Hepatic stellate cell (primary cell): Measurements from ENCODE around the gene IKZF4.
"Not testable (repeated sequence)": the region's sequence is repeated elsewhere in the genome, so short reads cannot be mapped to it uniquely, and the experiment has no call there.

Experiments used
- DNase-seq: peaks from one replicate; pipeline ENCODE4 v3.0.0; 2011; ENCODE audit warnings: low spot score

The IKZF4 gene

DNA sequence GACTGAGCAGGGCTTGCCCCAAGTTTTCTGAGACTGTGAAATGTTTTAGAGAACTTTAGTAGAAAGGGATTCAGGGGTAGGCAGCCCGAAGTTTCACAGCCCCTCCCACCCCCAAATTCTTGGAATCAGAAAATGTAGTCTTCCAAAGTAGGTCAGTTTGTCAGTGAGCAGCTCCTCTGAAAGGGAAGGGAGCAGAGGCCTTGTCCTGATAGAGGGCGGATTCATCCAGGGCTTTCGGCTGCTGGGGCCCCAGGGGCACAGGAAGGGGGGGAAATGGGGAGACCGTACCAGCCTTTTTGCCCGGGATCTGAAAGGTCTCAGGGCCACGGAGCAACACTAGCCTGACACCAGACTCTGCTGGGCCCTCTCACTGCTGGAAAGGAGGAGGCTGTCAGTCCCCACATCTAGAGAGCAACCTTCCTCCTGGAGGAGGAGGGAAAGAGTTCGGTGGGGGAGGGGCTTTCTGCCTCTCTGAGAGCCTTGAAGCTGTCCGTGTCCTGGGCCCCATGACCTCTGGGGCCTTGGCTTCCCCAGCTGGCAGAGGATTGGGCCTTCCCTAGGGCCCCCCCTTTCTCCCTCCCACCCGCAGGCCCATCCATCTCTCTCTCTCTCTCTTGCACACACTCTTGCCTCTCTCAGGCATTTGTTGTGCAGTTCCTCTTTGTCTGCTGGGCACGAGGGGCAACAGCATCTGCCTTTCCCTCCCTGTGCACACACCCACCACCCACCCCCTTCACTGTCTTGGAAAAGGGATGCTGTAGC, at the start of gene IKZF4:
Gene IKZF4 (plus strand): TSS at position 621 of the 762 bp plus-strand sequence. CDS start 451 bp downstream, outside the sequence.
- DNase-seq, result peak; percentile 19

- peak; percentile 63 for DNase-seq
These were observed 48.8 kb upstream of the IKZF4 start for GRCh38 chr12:55972042-55972441.

DNA sequence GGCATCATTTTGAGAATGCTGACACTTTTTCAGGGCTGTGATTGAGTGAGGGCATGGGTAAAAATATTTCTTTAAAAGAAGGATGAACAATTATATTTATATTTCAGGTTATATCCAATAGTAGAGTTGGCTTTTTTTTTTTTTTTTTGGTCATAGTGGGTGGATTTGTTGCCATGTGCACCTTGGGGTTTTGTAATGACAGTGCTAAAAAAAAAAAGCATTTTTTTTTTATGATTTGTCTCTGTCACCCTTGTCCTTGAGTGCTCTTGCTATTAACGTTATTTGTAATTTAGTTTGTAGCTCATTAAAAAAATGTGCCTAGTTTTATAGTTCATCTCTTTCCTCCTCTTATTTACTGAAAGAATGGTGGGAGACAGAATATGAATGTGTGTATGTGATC, 48.4 kb upstream of the IKZF4 start:
- no peak for DNase-seq

- no peak for DNase-seq
These were observed 47.8 kb upstream of the IKZF4 start for GRCh38 chr12:55972911-55973598.

- DNase-seq, result peak; percentile 97
These were observed 47.1 kb upstream of the IKZF4 start, which contains the start of gene RAB5B for GRCh38 chr12:55973599-55974307. Gene RAB5B (plus strand): TSS chr12:55974078. CDS start chr12:55986961, 12,883 bp downstream.

DNA sequence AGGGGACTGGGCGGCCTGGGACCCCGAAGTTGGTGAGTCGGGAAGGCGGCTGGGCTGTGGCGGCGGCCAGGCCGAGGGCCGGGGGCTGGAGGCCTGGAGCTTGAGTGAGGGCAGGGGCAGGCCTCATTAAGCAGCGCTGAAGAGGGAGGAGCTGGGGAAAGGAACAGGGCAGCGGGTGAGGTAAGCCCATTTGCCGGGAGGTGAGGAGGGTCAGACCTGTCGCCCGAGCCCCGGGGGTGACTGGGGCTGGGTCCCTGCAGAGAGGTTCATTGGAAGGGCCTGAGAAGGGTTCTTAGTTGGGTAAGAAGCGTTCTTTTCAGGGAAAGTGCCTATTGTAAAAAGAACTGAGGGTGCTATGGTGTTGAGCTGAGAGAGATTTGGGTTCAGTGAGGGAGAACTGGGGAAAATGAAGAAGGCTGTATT, 46.5 kb upstream of the IKZF4 start:
- peak; percentile 61 for DNase-seq

- no peak for DNase-seq
These were observed 42.5 kb upstream of the IKZF4 start for GRCh38 chr12:55978393-55978792.

DNA sequence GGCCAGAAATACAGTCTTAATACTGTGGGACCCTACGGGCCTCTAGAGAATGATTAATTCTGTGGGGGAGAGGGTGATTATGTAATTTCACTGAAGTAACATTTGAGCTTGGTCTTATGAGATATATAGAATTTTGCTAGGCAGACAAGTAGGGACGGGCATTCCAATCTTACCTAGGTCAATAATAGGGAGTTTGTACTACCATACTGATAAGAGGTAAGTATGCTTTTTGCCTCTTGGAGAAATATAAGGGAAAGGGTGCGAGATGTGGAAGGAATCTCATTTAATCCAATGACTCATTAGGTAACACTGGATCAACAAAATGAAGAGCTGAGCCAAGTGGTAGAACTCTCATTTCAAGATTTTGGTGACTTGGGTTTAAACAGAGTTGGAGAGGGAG, 41.8 kb upstream of the IKZF4 start:
- no peak for DNase-seq

DNA sequence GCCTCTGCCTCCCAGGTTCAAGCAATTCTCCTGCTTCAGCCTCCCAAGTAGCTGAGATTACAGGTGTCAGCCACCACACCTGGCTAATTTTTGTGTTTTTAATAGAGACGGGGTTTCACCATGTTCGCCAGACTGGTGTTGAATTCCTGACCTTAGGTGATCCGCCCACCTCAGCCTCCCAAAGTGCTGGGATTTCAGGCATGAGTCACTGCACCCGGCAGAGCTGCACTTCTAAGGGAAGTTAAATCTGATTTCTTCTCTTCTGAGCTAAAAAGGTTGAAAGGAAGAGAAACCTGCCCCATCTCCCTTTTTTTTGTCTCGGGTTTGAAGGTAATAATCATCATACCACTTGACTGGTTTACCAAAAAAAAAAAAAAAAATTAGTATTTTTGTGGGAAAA, 39.0 kb upstream of the IKZF4 start:
- DNase-seq, result not testable (repeated sequence)

GRCh38 chr12:55982319-55982936, 38.4 kb upstream of the IKZF4 start:
- no peak for DNase-seq

- DNase-seq, result no peak
These were observed 37.5 kb upstream of the IKZF4 start for GRCh38 chr12:55983232-55983842.

GRCh38 chr12:55984861-55985260, 36.0 kb upstream of the IKZF4 start:
- no peak for DNase-seq

DNA sequence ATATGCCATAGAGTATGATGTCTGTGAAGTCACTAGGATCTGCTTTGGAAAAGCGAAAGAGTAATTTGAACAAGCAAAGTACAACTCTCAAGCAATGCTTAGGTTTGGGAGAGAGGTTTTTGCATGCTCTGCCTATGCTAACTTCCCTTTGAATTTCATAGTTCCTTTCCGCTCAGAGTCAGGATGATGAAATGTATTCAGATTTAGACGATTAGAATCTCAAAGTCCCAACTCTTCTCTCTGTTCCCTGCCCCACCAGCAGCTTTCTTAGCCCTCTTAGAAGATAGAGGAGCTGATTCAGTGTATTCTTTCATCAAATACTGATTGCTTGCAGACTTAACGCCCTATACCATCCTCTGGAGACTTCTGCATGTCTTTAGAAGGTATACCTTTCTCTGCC, 35.5 kb upstream of the IKZF4 start:
- no peak for DNase-seq

DNA sequence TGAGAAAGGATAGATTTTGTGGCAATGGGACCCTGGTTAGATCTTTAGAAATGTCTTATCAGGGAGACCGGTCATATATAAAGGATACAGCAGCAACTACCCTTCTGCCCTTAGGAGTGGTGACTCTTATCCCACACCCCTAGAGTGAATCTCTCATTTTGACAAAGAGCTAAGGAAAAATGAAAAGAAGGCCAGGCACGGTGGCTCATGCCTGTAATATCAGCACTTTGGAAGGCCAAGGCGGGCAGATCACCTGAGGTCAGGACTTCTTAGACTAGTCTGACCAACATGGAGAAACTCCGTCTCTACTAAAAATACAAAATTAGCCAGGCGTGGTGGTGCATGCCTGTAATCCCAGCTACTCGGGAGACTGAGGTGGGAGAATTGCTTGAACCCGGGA, 34.9 kb upstream of the IKZF4 start:
- DNase-seq, result not testable (repeated sequence)

GRCh38 chr12:55991110-55991509, 29.7 kb upstream of the IKZF4 start:
- no peak for DNase-seq

DNA sequence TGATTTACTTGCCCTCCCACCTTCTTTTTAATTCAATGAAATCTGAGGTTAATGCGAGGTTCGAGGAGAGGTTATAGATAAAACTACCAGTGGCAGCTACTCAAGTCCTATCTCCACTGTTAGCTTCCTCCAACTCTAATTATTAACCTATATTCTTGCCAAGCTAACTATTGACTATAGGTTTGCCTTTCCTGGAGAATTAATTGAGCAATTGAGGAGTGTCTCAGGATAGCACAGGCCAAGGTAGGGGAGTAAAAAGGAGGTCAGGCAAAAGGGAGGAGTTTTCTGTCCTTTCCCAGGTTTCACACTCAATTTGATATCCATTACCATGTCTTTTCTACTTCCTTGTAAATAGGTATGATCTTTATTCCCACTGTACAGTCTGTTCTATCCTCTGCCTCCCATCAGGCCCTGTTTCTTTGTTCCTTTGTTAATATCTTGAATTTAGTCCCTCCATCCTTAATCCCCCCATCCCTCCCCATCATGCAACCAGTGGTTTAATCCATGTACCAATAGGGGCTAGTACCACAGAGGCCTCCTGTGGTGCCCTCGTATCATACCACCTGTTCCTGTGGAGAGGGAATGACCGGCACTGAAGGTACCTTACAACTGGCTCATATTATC, 27.5 kb upstream of the IKZF4 start:
- no peak for DNase-seq

- DNase-seq, result no peak
These were observed 25.5 kb upstream of the IKZF4 start for GRCh38 chr12:55995366-55995765.

DNA sequence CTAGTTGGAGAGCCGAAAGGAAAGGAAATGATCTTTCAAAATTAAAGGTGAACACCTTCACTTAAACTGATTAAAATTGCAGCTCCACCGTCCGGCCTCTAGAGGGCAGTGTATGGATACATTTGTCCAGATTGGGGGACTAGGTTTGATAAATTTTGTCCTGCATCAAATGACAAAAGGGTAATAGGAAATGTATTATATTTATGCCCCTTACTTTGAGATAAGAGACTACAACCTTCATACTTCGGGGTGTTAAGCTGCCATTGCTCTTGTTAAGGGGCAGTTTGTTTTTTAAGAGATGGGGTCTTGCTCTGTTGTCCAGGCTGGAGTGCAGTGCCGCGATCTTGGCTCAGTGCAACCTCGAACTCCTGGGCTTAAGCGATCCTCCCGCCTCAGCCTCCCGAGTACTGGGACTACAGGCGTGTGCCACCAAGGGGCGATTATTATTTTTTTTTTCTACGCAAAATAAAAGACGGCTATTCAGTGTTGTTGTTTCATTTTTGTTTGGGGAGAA, 24.6 kb upstream of the IKZF4 start:
- DNase-seq, result peak; percentile 57

DNA sequence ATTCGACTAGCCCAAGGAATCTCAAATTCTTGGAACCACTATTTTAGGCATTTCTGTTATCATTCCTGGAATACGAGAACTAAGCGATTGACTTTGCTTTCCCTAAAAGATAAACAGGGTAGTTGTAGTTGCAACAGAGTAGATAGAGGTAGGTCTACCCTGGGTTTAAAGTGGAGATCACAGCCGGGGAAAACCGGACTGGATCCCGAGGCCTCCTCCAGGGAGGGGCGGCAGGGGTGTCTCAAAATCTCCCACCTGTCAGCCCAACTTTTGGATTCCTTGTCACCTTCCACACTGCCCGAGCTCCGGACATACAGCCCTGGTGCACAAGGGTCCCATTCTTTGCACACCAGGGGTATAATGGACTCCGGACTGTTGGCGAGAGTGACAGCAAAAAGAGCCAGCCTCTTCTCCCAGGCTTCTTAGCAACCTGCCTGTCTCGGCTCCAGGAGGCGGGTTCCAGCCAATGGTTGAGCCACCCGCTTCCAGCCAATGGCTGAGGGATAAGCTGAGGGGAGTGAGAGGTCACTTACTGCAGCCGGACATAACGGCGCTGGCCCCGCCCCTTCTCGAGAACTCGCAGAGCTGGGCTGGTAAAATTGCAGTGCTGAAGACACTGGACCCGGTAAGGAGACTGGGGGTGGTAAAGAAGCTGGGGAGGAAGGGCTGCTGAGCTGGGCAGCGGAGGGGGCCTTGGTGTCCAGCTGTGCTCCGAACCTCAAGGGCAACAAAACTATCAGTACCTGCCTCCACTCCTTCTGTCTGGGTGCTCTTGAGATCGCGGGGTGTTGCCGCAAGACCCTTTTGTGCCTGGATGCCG, 23.9 kb upstream of the IKZF4 start, which contains the start of gene SUOX:
Gene SUOX (plus strand): TSS at position 562 of the 820 bp plus-strand sequence. CDS start 4,946 bp downstream, outside the sequence.
- DNase-seq, result peak; percentile 100

- no peak for DNase-seq
These were observed 23.3 kb upstream of the IKZF4 start for GRCh38 chr12:55997535-55997859.
